K562 (cell line): Measurements from ENCODE around the gene TMEM19. TPM values are rescaled to one million over a fixed set of nuclear protein-coding genes. Genes with fewer than 3 reads are reported as not detected.
A peak's percentile ranks its signal among the peaks of the same experiment; 100 is the strongest.

ENCODE experiments used
- ATAC-seq: fragments of 200-7000 bp; cut with Tn5 transposase; 3 replicates; pipeline ENCODE4 v1.9.1; 2020; ENCODE audit warnings: moderate library complexity
- BruUV-seq: library from RNA; stranded (reverse); fragments of 400-500 nt; replicated peaks from 2 replicates; lab custom pipeline; 2021; lab: Mats Ljungman, UMichigan
- CTCF ChIA-PET: fragments of 300-600 bp; formaldehyde crosslinking; extraction: SDS; loops from one replicate; lab custom pipeline; 2021; ENCODE audit warnings: low intra/inter-chr PET ratio; lab: Yijun Ruan, JAX
- POLR2A ChIA-PET: fragments of 300-600, 350-650 bp; sonication (Branson Sonifier 250); formaldehyde crosslinking; extraction: SDS; loops from one replicate; lab custom pipeline; 2021; ENCODE audit warnings: antibody characterized with exemption, inconsistent platforms; lab: Yijun Ruan, JAX
- DNase-seq, 4 experiments: peaks; one replicate each; pipeline versions ENCODE4 v3.0.0 to v3.0.0-alpha.2; 2011 to 2018; ENCODE audit warnings: low spot score in 3 of 4, mixed read lengths in 3 of 4; ENCODE audit errors: extremely low read depth in 1 of 4
- FAIRE-seq: peaks from 2 replicates; lab custom pipeline; 2011; peaks lifted over from hg19 to GRCh38; lab: Jason Lieb, UNC
- H2AFZ ChIP-seq: 2 replicates; pipeline ENCODE4 v1.6.0; 2011; ENCODE audit warnings: low read depth, low read length, control low read depth, inconsistent platforms
- H3K27ac ChIP-seq: fragments of 200-600 bp; 3 replicates; pipeline ENCODE4 v1.8.0; 2011; ENCODE audit warnings: low read depth, mild to moderate bottlenecking, control low read depth, inconsistent platforms, low read length, moderate library complexity, mixed read lengths; ENCODE audit errors: extremely low read depth
- H3K27me3 ChIP-seq, 2 experiments: fragments of 300-600 bp in 1 of 2; 2 replicates in 1 of 2; 3 replicates in 1 of 2; pipeline versions ENCODE4 v1.6.0 to v1.8.0; 2011; ENCODE audit warnings: inconsistent platforms in 2 of 2, low read length in 2 of 2, mild to moderate bottlenecking in 1 of 2, mixed read lengths in 1 of 2, moderate library complexity in 1 of 2; ENCODE audit not compliant: control insufficient read depth in 2 of 2, insufficient read depth in 2 of 2
- H3K36me3 ChIP-seq: fragments of 300-600 bp; 3 replicates; pipeline ENCODE4 v1.8.0; 2011; ENCODE audit warnings: mild to moderate bottlenecking, low read length, inconsistent platforms; ENCODE audit not compliant: control insufficient read depth, insufficient read depth
- H3K4me1 ChIP-seq, 2 experiments: fragments of 200-600 bp in 1 of 2; replicated peaks in 1 of 2; 2 replicates in 1 of 2; 3 replicates in 1 of 2; pipeline versions ENCODE4 v1.5.1 to v1.8.0; 2011; ENCODE audit warnings: inconsistent platforms in 2 of 2, low read length in 2 of 2, mild to moderate bottlenecking in 1 of 2, mixed read lengths in 1 of 2, moderate library complexity in 1 of 2; ENCODE audit not compliant: control insufficient read depth in 2 of 2, insufficient read depth in 2 of 2
- H3K4me2 ChIP-seq: 2 replicates; pipeline ENCODE4 v1.6.1; 2011; ENCODE audit warnings: low read length, control low read depth, inconsistent platforms, mixed read lengths; ENCODE audit not compliant: insufficient read depth
- H3K4me3 ChIP-seq: fragments of 200-600 bp; sonication (generic), shearing (Covaris generic); 2 replicates; pipeline ENCODE4 v1.5.1; 2016; ENCODE audit warnings: control low read depth, inconsistent platforms
- H3K79me2 ChIP-seq: fragments of 200-600 bp; 3 replicates; pipeline ENCODE4 v1.8.0; 2011; ENCODE audit warnings: low read length, inconsistent platforms; ENCODE audit not compliant: control insufficient read depth, insufficient read depth
- H3K9ac ChIP-seq, 2 experiments: 2 replicates each; pipeline versions ENCODE4 v1.6.0 to v1.6.1; 2011; ENCODE audit warnings: low read depth in 2 of 2, low read length in 2 of 2, control low read depth in 1 of 2, inconsistent platforms in 1 of 2, mild to moderate bottlenecking in 1 of 2, mixed read lengths in 1 of 2; ENCODE audit not compliant: insufficient read depth in 1 of 2
- H3K9me1 ChIP-seq: one replicate; pipeline ENCODE4 v1.6.0; 2011; ENCODE audit warnings: inconsistent platforms, mild to moderate bottlenecking, low read length, moderate library complexity; ENCODE audit not compliant: control insufficient read depth, insufficient read depth
- H3K9me3 ChIP-seq: replicated peaks from 2 replicates; pipeline ENCODE4 v1.5.1; 2011; ENCODE audit warnings: low read depth, low read length, inconsistent platforms; ENCODE audit not compliant: control insufficient read depth, insufficient read depth
- H4K20me1 ChIP-seq: replicated peaks from 2 replicates; pipeline ENCODE4 v1.6.1; 2011; ENCODE audit warnings: low read length, inconsistent platforms, mixed read lengths; ENCODE audit not compliant: control insufficient read depth, insufficient read depth
- BRCA1 ChIP-seq, 2 experiments: fragments of 450-650 bp in 1 of 2; sonication (generic) in 1 of 2; formaldehyde crosslinking in 1 of 2; IDR thresholded peaks; 2 replicates each; pipeline versions ENCODE4 v1.5.0 to v1.6.1; 2017 to 2020; ENCODE audit warnings: mild to moderate bottlenecking in 1 of 2, missing genetic modification reagents in 1 of 2
- CBX3 ChIP-seq, 2 experiments: IDR thresholded peaks; 1 replicate in 1 of 2; 2 replicates in 1 of 2; pipeline ENCODE4 v1.6.1; 2012; ENCODE audit warnings: inconsistent platforms in 2 of 2, low read length in 2 of 2, borderline replicate concordance in 1 of 2, control low read depth in 1 of 2
- DPF2 ChIP-seq: fragments of 450-650 bp; IDR thresholded peaks from 2 replicates; pipeline ENCODE4 v1.6.1; 2016
- EGR1 ChIP-seq: fragments of 450-650 bp; conservative IDR thresholded peaks from 2 replicates; pipeline ENCODE4 v1.6.1; 2017; ENCODE audit warnings: mild to moderate bottlenecking
- ELF4 ChIP-seq: fragments of 450-650 bp; formaldehyde crosslinking; IDR thresholded peaks from 2 replicates; pipeline ENCODE4 v1.4.0; 2022; ENCODE audit warnings: missing genetic modification characterization
- FOSL1 ChIP-seq: fragments of 200-800 bp; sonication (Bioruptor generic); conservative IDR thresholded peaks from 2 replicates; pipeline ENCODE4 v1.6.1; 2016; ENCODE audit warnings: missing genetic modification characterization, missing compliant biosample characterization
- MAFF ChIP-seq: IDR thresholded peaks from 2 replicates; pipeline ENCODE4 v1.6.1; 2012; ENCODE audit warnings: low read length, improper control_type of control experiment
- MAFK ChIP-seq: IDR thresholded peaks from 2 replicates; pipeline ENCODE4 v1.6.1; 2011; ENCODE audit warnings: low read length, improper control_type of control experiment
- MXI1 ChIP-seq: IDR thresholded peaks from 2 replicates; pipeline ENCODE4 v1.6.1; 2011; ENCODE audit warnings: low read depth, mild to moderate bottlenecking, improper control_type of control experiment, low read length
- PTRF ChIP-seq: fragments of 450-650 bp; IDR thresholded peaks from 2 replicates; pipeline ENCODE4 v1.6.1; 2016; ENCODE audit warnings: mild to moderate bottlenecking, missing genetic modification characterization, missing compliant biosample characterization
- SAP30 ChIP-seq: fragments of 200-600 bp; sonication (generic); IDR thresholded peaks from 2 replicates; pipeline ENCODE4 v1.6.1; 2012; ENCODE audit warnings: borderline replicate concordance, low read depth, mild to moderate bottlenecking, moderate library complexity, low read length, control low read depth, inconsistent platforms; ENCODE audit not compliant: insufficient read depth, poor library complexity, severe bottlenecking
- SMARCA4 ChIP-seq: fragments of 450-650 bp; IDR thresholded peaks from 2 replicates; pipeline ENCODE4 v1.6.1; 2016
- SNIP1 ChIP-seq: fragments of 450-650 bp; IDR thresholded peaks from 2 replicates; pipeline ENCODE4 v1.7.1; 2017; ENCODE audit warnings: low read depth, mild to moderate bottlenecking
- ZNF354B ChIP-seq: fragments of 250-450 bp; sonication (Bioruptor Pico); IDR thresholded peaks from 2 replicates; pipeline ENCODE4 v1.4.0; 2020
- ZNF668 ChIP-seq: fragments of 250-450 bp; sonication (Bioruptor Pico); IDR thresholded peaks from 2 replicates; pipeline ENCODE4 v1.8.0; 2022; ENCODE audit warnings: mild to moderate bottlenecking, inconsistent platforms
- WGBS: fragments of 100-300 bp; shearing (Covaris generic); methylation state at CpG from one replicate; pipeline ENCODE4 v1.1.6; 2016; ENCODE audit warnings: low coverage, mixed read lengths; ENCODE audit not compliant: insufficient coverage; ENCODE audit errors: missing lambda C conversion rate; 5-methylcytosine and 5-hydroxymethylcytosine counted together
- in situ Hi-C: fragments of 300-500 bp; cut with MboI; formaldehyde crosslinking; loops from 4 replicates; pipeline ENCODE4 v1.15.0; 2018; ENCODE audit warnings: inconsistent platforms, mixed read lengths
- intact Hi-C: fragments of 100-400 bp; cut with micrococcal nuclease; formaldehyde crosslinking; loops from 2 replicates; pipeline ENCODE4 v1.14.2; 2022
- polyA plus RNA-seq, 8 experiments: library from polyadenylated mRNA; depleted of rRNA in 4 of 8; stranded (reverse) in 5 of 8; unstranded in 3 of 8; fragments of >200 nt; fragmentation: Nextera tagmentation in 2 of 8; fragmentation: Illumina TruSeq in 1 of 8; extraction: Ambion mirVana in 2 of 8; extraction: Trizol in 1 of 8; gene quantifications; 2 replicates each; pipeline versions ENCODE4 v1.2.1 to v1.2.3, GENCODE V29; 2011 to 2014; ENCODE audit warnings: inconsistent platforms in 1 of 8, missing spikeins in 1 of 8
- total RNA-seq, 7 experiments: library from RNA; depleted of rRNA in 6 of 7; stranded (reverse); fragments of >200 nt in 6 of 7; fragmentation: Illumina TruSeq in 2 of 7; extraction: Trizol in 2 of 7; gene quantifications; 2 replicates each; pipeline versions ENCODE4 v1.2.1 to v1.2.3, GENCODE V29; 2011 to 2021; ENCODE audit warnings: low replicate concordance in 1 of 7
- TF ChIP-seq, protein P1 (sequence below): IDR thresholded peaks from 3 replicates; pipeline ENCODE4 v1.6.1; 2011; ENCODE audit warnings: borderline replicate concordance, mild to moderate bottlenecking, moderate library complexity; ENCODE audit not compliant: insufficient read length; ENCODE audit errors: extremely low read depth

The TMEM19 gene
- total and polyA plus RNA-seq, 9 of the 15 experiments (the other 6 are each of a cell fraction or from before 2014, with no cell fraction given): 8.2 to 24.2 (median 17.2) TPM

DNA sequence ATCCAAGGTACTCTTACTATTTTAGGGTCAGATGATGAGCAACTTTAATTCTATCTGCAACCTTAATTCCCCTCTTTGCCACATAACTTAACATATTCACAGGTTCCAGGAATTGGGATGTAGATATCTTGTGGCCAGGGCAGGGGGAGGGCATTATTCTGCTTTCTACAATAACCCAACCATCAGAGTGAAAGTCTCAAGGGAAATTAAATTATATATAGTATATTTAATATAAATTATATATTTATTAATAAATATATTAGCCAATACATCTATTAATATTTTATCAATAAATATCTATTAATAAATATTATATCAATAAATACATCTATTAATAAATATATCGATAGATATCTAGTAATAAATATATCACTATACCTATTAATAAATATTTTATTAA lies 57.1 kb downstream of the TMEM19 start (continued):
- TF ChIP-seq SAP30: no peak
- TF ChIP-seq ZNF354B (CRISPR knock-in tag): no peak
- TF ChIP-seq PTRF (tag): no peak
- no peak for TF ChIP-seq ELF4 (CRISPR knock-in tag)

DNA sequence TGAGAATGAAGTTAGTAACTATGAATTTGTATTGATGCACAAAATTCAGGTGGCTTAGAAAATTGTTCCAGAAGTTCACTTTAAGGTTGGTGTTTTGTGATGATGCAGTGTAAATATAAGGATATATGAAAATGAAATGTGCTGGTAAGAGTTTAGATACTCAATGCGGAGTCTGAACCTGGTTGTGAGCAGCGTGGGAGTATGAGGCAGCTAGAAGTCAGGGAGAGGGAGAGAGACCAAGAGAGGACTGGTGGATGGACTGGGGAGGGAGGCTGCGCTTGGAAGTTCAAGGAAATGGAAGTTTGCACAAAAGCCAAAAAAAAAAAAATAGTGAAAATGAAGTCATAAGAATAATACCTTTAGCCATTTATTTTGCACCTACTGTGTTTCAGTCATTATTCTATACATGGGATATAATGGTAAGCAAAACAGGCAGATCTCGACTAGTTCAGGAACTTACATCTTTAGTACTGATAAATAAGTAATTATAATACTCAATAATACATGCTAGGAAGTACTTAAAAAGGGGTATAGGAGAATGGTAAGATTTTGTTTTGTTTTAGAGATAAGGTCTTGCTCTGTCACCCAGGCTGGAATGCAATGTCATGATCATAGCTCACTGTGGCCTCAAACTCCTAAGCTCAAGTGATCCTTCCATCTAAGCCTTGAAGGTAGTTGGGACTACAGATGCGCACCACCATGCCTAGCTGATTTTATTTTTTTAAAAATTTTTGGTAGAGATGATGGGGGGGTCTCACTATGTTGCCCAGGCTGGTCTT lies 58.8 kb downstream of the TMEM19 start:
- peak in 1 of 4 experiments; percentile 55 for DNase-seq
- Histone ChIP-seq H3K9me3 (no peaks in the 10 kb centered on the region), H3K36me3 (no peaks in the 10 kb centered on the region), H3K9ac (0 out of 4 replicates have a peak overlapping the region, but pooled peaks of 1 of the 2 experiments have one; percentile 0), H3K27me3 (no peaks in the 10 kb centered on the region), H3K79me2 (no peaks in the 10 kb centered on the region), H3K27ac (peak overlapping the region; percentile 23; the same call in 1 of the 3 replicates), H2AFZ (peak overlapping the region; percentile 6), H4K20me1 (no peaks in the 10 kb centered on the region), H3K4me1 (peaks cover 3 to 10% of the 10 kb centered on the region in 2 experiments; a peak in 2 of 5 replicates), H3K9me1 (no peaks in the 10 kb centered on the region), H3K4me3 (no peak overlapping the region), H3K4me2 (peak overlapping the region; percentile 26; the same call in 1 of the 2 replicates)
- ChIA-PET POLR2A (interaction anchor here (0.5 to 1.3 kb wide), 5 partner anchors 10 to 476 kb away, joined by 3 to 4 read pairs (median 4); partner anchors contain the start of genes RAB21, THAP2 and ZFC3H1), CTCF (interaction anchor here (0.5 to 0.7 kb wide), 2 partner anchors 348 to 442 kb away, joined by 3 to 5 read pairs; no protein-coding TSS in a partner anchor)
- in situ Hi-C loops: loop anchor here (10.0 kb wide), 1 partner anchor 100 kb away; no protein-coding TSS in a partner anchor
- FAIRE-seq: peak; percentile 74
- 33% methylated on average over 5 of the region's 5 CpGs for WGBS
- BruUV-seq: no TSS peak
- intact Hi-C loops: loop anchor here (1.0 to 5.0 kb wide), 3 partner anchors 58 to 527 kb away; partner anchors contain the start of gene TMEM19
- ATAC-seq: peak; percentile 70
- TF ChIP-seq SMARCA4: peak; percentile 66
- no peak for TF ChIP-seq ZNF668 (CRISPR knock-in tag)
- no peak for TF ChIP-seq MXI1
- 0 out of 2 replicates have a peak, but pooled peaks have one; percentile 36 for TF ChIP-seq FOSL1 (tag)
- TF ChIP-seq MAFF: peak; percentile 77
- peak; percentile 70 for TF ChIP-seq MAFK
- peak; percentile 82 for TF ChIP-seq DPF2
- TF ChIP-seq, protein P1, sequence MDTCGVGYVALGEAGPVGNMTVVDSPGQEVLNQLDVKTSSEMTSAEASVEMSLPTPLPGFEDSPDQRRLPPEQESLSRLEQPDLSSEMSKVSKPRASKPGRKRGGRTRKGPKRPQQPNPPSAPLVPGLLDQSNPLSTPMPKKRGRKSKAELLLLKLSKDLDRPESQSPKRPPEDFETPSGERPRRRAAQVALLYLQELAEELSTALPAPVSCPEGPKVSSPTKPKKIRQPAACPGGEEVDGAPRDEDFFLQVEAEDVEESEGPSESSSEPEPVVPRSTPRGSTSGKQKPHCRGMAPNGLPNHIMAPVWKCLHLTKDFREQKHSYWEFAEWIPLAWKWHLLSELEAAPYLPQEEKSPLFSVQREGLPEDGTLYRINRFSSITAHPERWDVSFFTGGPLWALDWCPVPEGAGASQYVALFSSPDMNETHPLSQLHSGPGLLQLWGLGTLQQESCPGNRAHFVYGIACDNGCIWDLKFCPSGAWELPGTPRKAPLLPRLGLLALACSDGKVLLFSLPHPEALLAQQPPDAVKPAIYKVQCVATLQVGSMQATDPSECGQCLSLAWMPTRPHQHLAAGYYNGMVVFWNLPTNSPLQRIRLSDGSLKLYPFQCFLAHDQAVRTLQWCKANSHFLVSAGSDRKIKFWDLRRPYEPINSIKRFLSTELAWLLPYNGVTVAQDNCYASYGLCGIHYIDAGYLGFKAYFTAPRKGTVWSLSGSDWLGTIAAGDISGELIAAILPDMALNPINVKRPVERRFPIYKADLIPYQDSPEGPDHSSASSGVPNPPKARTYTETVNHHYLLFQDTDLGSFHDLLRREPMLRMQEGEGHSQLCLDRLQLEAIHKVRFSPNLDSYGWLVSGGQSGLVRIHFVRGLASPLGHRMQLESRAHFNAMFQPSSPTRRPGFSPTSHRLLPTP: no peak
- no peak for TF ChIP-seq BRCA1 (IDR thresholded peaks at IDR 0.05)
- no peak for TF ChIP-seq BRCA1 (CRISPR knock-in tag; IDR thresholded peaks at IDR 0.05)
- TF ChIP-seq SNIP1: no peak
- no peak for TF ChIP-seq CBX3 (IDR thresholded peaks at IDR 0.05; ENCODE audit: borderline replicate concordance in 1 of 2, low read length in 2 of 2)
- peak; percentile 59; the same call in 1 of the 2 replicates for TF ChIP-seq EGR1
